ENCODE results near the gene CREG1.

DNA sequence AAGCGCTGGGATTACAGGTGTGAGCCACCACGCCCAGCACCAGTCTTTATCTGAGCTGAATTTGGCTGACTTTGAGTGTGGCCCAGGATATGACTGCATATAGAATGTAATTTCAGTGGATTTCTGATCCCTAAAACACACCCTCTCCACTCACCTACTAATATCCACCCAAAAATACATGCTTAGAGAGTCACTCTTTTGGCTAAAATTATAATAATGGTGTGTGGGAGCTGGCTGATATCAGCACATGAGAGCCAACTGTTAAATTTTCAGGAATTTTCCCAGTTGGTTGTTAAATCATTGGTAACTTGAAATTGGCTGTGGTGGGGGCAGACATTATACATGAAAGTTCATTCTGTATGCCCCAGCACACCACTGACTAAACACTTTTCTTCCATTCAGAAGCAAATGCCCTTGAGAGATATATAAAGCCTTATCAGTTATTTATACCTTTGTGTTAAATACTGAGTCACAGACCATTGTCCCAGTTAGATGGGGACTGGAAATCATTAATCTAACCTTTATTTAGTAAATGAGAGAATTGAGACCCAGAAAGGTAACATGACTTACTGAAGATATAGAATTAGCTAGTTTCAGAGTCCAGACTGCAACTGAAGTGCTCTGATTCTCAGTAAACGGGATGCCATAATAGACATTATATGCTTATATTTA is 25.4 kb downstream of the CREG1 start:
- TF ChIP-seq CTCF (IDR thresholded peaks at IDR 0.05) (no peak), POLR2AphosphoS5 (IDR thresholded peaks at IDR 0.05) (no peak), EP300 (IDR thresholded peaks at IDR 0.05; ENCODE audit: low read depth) (no peak), POLR2A (IDR thresholded peaks at IDR 0.05) (no peak)
